Myocyte (in vitro differentiated cells): ENCODE data around the gene IRF8. TPM values are rescaled to one million over a fixed set of nuclear protein-coding genes. Genes with fewer than 3 reads are reported as not detected.

Experiments
- DNase-seq: peaks from one replicate; pipeline ENCODE4 v3.0.0-alpha.2; 2012; ENCODE audit warnings: low read depth
- total RNA-seq: library from RNA; depleted of rRNA; stranded (reverse); fragments of >200 nt; gene quantifications from 2 replicates; pipeline ENCODE4 v1.2.3, GENCODE V29; 2014

IRF8 gene
- total RNA-seq, 1 donor from 2014 or later, result not detected

DNA sequence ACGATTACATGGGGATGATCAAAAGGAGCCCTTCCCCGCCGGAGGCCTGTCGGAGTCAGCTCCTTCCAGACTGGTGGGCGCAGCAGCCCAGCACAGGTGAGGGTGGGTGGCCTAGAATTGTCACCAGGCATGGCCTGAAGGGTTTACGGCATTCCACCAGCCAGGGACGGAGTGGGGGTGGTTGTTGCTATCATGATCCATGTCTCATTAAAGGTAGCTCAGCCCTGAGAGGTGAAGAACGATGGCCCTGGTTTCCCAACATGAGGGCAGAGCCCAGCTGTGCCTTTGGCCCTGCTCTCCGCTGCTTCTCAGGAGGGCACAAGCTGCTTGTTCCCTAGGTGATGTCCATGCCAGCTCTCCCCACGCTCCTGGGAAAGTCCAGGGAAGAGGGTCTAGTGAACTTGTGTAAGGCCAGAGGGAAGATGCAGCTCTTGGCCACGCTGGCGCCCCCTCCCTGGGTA is 14.2 kb downstream of the IRF8 start:
- no peak for DNase-seq

DNA sequence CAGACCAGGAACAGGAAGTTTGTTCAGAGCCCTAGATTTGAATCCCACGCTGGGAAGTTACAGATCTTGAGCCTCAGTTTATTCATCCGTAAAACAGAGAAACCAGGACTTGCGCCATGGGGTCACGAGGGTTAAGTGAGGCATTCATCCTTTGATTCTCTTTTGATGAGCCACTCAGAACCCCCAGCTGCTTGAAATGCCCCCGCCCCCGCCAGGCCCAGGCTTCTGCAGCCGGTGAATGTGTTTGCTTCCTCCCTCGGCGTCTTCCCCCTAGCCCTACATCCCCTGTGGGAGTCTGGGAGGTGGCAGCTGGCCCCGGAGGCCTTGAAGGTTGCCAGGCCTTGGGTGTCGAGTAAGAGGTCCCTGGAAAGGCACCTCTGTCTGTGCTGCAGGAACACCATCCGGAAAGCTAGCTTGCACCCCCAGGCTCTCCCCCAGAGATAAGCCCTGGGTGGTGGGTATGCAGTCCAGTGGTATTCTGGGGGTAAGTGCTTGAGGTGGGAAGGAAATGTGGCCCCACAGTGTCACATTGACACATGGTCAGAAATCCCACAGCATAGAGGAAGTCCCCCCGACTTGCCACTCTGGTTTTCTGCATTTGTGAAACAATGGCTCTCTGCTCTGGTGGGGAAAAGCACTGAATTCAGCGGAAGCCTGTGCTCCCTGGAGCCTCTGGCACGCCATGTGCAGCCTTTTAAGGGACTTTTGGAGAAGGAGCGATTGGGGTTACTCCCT is 14.9 kb downstream of the IRF8 start:
- no peak for DNase-seq

DNA sequence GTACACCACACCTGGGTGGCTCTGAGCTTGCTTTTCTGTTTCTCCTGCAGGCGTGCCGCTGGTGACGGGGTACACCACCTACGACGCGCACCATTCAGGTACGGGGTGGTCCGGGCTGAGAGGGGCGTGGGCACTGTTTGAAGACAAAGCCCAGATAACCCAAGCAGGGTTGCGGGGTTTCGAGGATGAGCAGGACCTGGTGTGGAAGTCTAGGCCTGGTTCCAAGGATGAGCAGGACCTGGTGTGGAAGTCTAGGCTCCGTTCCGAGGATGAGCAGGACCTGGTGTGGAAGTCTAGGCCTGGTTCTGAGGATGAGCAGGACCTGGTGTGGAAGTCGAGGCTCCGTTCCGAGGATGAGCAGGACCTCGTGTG is 15.4 kb downstream of the IRF8 start:
- no peak for DNase-seq

DNA sequence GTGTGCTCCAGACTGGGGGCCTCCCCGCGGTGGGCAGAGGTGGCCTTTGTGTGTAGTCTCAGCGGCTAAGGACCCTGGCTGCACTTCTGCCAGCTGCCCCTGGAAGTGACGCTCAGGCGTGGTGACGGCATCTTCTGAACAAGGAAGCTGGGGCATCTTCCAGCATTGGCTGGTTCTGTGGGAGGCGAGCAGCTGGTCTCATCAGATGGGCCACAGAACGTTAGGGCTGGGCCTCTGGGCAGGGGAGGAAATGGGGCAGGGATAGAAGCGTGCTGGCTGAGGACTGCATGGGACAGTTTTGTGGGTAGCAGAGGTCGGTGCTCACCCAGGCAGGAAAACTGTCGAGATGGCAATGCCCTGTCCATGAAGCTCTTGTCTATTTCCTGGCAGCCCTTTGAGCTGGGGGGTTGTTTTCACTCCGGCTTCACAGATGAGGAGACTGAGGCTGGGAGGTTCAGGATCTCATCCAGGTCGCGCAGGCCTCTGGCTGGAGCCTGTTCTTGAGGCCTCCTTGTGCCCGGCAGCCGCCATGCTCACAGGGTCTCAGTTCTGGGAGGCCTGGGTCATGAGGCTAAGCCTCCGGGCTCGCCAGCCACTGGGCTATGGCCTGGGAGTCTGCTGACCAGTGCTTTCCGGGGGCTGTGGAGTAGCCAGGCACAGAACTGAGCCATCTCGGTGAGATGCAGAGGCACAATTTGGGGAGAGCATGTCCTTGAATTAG is 16.3 kb downstream of the IRF8 start:
- DNase-seq, result no peak

DNA sequence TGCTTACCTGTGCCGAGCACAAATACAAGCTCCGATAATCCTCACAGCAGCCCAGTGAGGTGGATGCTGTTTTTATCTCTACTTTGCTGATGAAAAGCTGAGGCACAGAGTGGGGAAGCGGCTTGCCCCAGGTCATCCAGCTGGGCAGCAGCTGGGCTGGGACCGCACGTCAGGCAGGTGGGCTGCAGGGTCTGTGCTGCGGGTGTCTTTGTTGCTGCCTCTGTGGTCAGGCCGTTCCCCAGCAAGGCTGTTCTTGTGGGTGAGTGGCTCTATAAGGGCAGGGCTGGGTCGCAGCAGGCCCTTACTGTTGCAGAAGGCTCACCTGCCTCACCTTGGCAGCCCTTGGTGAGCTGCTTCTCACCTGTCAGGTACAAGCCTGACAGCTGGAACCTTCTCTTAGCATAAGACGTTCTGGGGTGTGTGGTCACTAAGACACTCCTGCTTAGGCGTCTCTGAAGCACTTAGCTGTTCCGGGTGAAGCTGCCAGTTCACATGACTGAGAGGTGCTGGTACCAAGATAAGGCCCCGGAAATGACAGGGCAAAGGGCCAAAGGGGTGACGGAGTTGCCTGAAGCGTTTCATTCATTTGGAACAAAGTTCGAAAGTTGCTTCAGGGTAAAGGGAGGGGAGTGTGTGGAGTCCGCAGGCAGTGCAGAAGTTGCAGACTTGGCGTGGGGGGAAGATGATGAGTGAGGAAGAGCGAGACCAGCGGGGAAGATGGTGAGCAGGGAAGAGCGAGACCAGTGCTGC is 17.4 kb downstream of the IRF8 start:
- DNase-seq, result no peak

DNA sequence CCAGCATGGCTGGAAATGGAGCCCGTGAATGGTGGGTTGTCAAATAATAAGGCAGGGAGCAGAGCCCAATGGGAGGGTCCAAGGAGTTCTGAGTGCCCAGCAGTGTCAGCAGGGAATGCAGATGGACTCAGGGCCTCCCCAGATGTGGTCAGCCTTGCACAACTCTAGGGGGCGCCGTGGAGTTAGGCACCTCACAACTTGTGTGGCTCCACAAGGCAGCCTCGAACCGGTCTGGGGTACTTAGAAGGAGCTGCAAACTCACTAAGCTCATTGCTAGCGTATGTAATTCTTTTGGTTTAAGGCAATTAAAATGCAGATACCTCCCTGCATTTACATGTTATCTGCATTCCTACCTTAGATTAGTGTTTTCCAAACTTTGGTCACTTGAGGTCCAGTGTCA is 18.1 kb downstream of the IRF8 start:
- DNase-seq, result no peak

DNA sequence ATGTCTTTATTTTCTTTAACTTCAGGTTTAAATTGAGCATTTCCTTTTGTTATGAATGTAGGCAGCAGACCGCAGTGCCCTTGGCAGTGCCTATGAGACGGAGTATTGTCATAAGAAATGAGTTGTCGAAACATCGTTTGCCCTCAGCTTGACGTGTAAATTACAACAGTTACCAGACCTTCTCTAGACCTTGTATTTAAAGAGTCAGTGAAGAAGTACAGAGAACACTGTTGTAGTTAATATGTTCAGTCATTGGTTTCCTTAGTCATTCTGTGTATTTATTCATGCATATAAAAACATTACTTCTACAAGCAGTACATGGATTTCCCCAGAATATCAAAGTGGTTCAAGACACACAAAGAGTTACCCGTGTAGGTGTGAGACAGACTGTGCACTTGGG is 19.0 kb downstream of the IRF8 start:
- DNase-seq, result no peak

DNA sequence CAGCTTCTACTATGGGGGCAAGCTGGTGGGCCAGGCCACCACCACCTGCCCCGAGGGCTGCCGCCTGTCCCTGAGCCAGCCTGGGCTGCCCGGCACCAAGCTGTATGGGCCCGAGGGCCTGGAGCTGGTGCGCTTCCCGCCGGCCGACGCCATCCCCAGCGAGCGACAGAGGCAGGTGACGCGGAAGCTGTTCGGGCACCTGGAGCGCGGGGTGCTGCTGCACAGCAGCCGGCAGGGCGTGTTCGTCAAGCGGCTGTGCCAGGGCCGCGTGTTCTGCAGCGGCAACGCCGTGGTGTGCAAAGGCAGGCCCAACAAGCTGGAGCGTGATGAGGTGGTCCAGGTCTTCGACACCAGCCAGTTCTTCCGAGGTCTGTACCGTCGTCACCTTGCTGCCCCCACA is 19.5 kb downstream of the IRF8 start:
- no peak for DNase-seq

DNA sequence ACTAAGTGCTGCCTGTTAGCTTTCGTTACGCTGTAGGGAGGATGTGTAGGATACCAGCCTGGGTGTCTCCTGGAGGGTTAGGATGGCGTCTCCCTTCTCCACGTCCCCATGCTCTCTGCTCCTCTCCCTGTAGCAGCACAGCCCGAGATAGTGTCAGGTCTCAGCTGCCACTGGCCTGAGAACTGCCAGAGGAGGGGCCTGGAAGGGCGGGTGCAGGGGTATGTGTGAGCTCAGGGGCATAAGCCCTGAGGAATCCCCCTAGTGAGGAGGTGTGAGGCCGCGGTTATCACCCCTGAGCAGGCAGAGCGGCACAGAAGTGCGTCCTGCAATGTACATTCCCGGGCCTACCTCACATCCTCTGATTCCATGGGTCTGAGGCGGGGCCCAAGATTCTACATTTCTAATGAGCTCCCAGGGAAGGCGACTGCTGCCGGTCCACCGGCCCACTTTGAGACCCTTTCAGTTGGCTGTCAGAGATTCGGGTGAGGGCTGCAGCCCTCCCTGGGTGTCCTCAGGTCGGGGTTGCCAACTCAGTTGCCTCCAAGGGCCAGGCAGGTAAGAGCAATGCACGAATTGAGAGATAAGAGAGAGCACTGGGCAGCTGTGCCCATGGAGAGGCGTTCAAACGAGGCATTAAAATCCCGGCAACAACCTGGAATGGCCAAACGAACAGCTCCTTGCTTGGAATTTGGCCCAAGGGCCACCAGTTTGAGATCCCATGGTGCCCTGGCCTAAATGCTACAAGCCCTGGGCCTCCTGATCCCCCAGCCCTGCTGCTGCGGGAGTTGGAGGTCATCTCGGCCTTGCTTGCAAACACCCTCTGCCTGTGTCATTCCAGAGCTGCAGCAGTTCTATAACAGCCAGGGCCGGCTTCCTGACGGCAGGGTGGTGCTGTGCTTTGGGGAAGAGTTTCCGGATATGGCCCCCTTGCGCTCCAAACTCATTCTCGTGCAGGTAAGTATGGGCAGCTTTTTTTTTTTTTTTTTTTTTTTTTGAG is 20.6 kb downstream of the IRF8 start:
- DNase-seq, result no peak

DNA sequence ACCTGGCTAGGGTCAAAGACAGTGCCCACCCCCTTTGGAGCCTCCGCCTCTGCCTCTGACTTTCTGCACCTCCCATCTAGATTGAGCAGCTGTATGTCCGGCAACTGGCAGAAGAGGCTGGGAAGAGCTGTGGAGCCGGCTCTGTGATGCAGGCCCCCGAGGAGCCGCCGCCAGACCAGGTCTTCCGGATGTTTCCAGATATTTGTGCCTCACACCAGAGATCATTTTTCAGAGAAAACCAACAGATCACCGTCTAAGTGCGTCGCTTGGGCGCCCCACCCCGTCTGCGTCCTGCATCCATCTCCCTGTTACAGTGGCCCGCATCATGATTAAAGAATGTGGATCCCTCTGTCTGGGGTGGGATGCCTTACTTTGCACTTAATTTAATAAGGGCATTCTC is 22.1 kb downstream of the IRF8 start:
- no peak for DNase-seq

DNA sequence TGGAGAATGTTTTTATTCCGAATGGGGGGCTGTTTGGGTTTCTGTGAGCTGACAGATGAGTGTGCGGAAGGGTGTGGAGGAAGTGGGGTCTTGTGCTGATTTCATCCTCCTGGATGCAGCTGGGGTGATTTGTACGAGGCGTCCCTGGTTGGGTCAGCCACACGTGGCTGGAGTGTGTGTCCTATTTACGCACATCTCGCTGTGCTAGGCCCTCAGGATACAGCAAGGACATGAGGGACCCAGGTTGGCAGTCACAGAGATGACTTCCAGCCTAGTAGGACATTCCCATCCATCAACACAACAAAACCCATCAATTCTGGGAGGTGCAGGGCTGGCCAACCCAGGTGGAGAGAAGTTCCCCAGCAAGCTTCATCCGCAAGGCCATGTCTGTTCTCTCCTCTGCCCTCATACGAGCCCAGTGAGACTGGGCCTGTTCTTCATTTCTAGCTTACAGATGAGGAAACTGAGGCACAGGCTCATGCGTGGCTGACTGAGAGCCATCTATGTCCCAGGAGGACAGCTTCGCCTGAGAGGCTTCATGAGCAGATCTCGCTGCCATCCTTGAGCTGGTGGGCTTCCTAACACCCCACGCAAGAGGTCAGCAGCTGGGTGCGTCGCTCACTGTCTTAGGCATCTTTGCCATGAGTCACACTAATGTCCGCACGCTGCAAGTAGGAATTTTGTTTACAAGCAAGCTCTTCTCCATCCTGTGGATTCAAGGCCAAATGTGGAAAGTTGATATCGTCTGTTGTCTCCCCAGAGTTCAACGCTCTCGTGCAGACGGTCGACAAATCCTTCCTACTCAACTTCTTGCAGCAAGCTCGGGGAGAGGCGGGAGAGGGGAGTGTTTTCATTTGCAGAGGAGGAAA is 24.4 kb downstream of the IRF8 start:
- DNase-seq, result peak; percentile 5

DNA sequence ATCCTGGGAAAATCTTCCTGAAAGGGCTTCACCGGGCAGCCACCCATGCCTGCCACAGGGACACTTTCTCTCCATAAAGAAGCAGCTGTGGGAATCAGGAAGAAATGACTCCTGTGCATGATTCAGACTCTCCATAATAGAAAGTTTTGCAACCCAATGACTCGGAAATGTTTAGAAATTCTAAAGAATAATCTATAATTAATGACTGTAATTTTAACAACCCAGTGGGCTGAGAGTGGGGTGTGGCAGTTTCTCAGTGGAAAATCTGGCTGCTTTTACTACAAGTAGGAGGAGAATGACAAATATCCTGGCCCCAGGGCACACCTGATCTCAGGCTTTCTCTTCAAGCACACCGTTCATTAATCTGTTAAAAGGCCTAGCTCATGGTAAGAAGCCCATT is 25.7 kb downstream of the IRF8 start:
- DNase-seq, result no peak

DNA sequence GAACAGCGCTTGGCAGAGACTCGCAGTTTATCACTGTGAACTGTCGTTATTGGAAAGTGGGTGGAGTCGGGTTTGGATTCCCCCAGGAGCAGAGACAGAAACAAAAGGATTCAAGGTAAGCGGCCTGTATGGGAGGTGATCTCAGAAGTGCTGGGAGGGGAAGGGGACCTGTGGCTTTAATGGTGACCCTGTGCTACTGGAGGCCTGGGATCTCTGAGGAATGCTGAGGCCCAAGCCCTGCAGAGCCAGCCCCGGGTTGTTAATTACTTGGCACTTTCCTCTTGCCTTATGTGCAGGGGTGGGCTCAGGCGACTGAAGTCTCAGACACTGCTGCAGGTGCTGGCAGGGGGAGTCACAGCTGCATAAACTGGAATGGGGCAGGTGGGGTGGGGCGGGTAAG is 27.4 kb downstream of the IRF8 start:
- no peak for DNase-seq

DNA sequence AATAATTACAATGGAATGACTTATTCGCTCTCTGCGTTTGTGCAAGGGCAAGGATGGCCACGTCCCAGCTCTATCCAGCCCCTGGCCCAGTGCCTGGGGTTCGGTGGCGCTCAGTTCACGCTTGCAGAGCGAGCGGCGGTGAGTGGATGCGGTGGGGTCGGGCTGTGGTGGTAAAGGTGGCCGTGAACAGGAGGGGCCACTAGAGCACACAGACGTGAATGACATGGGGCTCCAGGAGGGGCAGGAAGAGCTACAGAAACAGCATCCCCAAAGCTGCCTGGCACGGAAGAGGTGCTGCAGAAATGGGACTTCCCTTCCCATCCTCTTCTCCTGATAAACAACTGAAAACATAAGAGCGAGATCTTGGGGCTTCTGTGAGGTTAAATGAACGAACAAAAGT is 28.4 kb downstream of the IRF8 start:
- DNase-seq, result no peak

DNA sequence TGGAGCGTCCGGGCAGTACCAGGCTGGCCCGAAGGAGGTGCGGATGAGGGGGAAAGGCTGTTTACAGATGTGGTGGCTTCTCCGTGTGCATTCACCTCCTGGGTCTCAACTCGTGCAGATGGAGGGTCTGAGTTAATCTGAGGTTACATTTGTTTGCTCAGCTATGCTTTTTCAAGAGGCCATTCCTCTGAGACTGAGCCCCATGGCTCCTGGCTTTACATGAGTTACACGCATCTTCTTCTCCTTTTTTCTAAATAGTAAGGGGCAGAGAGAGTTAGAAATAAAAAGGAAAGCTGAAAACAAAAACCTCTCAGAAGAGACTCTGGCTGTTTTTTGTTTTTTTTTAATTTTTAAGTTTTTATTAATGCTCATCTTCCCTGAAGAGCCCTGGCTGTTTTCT is 29.0 kb downstream of the IRF8 start:
- DNase-seq, result no peak

DNA sequence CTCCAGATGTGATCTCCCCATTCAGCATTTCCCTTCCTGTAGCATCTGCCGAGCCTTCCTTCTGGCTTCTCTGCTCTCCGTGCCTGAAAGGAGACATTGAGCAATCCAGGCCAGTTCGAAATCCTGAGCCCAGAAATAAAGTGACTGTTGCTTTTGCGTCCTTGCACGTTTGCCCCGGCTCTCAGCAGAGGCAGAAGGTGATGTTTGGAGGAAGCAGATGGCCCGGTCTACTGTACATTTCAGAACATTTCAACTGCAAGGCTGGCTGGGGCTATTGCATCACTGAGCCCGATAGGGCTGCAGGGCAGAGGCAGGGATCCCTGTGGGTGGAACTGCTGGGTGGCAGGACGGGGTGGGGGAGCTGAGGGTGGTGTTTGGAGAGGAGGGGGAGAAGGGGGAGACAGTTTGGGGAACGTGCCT is 29.4 kb downstream of the IRF8 start:
- no peak for DNase-seq

DNA sequence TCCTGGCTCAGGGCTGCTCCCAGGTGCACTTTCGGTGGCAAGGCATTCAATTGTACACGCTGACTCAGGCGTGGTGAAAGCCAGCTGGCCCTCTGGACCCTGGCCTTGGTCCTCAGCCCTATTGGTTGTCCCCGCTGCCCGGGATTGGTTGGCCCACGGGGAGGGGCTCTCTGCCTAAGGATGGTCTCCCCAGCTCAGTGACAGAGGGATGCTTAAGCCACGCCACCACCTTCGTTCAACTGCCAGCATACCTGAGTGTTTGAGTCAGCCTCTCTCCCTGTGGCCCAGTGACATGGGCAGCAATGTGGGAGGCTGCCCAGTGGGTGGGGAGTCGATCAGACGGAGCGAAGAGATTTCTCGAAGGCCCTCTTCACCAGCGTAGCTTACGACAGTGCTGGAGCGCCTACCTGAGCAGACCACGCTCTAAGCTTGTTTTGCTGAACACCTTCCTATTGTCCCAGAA is 30.3 kb downstream of the IRF8 start:
- DNase-seq, result no peak

DNA sequence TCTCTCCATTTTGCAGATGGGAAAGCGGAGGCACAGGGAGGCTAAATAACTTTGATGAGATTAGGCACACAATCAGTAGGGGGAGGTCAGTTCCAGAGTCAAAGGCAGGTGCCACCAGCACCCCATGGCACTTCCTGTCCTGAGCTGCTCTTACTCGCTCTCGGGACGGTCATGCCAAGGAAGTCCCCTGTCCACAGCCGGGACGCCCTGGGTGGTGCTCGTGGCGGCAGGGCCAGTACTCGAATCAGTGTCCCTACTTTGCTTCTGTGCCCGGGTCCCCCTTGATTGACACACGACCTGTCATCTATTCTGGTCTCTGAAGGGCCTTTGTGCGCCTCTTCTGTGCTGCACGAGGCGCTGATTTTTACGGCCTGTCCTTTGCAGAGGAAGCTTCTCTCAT is 31.3 kb downstream of the IRF8 start:
- no peak for DNase-seq

DNA sequence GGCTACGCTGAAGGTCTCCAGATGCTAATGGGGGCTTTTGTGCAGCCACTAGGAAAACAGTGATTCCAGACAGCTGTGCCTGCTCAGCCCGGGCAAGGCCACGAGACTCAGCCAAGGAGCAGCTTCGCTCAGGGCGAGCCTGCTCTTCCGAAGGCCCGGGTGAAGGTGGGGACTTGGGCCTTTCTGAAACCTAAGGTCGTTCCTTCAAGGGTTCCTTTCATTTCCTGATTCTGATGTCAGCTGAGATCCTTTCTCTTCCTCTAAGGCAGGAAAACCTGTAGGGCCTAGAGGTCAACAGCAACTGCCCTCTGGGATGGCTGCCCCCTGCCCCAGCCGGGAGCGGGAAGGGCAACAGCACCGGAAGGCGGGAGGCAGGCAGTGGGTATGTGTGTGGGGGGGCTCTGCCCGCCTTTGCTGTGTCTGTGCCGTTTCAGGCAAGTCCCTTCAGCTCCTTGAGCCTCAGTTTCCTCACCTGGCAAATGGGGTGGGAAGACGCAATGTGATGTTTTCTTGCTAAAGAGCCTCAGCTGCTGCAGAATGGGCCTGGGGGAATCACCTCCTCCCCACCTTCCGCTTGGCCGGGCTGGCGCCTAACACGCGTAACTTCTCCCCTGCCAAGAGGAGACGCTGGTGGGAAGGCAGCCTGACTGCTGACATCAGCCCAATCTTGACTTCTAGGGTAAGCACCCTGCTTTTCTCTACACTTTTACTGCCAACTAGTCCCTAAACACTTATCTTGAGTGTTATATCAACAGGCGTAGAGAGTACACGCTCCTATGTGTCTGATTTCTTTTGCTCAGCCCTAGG is 32.8 kb downstream of the IRF8 start:
- no peak for DNase-seq
